ENCODE data around the gene LSM10.

GRCh38 chr1:36425791-36426190 lies 28.1 kb upstream of the LSM10 start:
- no peak for TF ChIP-seq CTCF (conservative IDR thresholded peaks at IDR 0.05 in 1 of 2, IDR thresholded peaks at IDR 0.05 in 1 of 2; ENCODE audit: low read depth in 1 of 2, low read length in 2 of 2)
- TF ChIP-seq EZH2 (IDR thresholded peaks at IDR 0.05; ENCODE audit: low read length, missing control alignments), result no peak
